GM21825 (cell line): ENCODE data around the gene RASSF8.

Experiments
- ATAC-seq: cut with Tn5 transposase; IDR thresholded peaks from one replicate; pipeline ENCODE4 v1.9.1; 2021; ENCODE audit warnings: mild to moderate bottlenecking, moderate library complexity; ENCODE audit not compliant: unreplicated experiment

The RASSF8 gene

GRCh38 chr12:25960143-25960542, 1.7 kb downstream of the RASSF8 start:
- no peak for ATAC-seq

- no peak for ATAC-seq
Measured at GRCh38 chr12:25960961-25961360, 2.5 kb downstream of the RASSF8 start.

DNA sequence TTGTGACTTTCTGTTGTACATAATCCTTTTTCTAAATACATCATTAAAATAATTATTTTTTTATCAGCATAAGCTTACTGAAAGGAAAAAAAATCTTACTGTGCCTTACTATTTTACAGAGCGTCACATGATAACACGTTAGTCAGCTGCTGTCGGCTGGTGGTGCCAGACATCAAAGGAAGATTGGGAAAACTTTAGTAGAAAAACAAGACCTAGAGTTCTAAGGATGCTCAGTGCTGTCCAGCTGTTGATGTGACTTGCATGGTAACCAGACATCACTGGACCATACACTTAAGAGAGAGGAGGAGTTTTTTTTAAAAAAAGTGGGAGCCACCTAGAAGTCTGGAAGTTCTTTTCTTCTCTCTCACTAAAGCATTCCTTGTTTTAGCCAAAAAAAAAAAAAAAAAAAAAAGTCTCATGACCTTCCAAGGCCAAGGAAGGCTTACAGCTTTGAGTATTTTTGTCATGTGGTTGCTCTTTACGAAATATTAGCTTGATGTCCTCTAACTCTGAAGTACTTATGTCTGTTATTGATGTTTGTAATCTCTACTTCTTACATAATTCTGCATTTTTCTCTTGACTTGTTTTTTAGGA, 4.5 kb downstream of the RASSF8 start:
- no peak for ATAC-seq

DNA sequence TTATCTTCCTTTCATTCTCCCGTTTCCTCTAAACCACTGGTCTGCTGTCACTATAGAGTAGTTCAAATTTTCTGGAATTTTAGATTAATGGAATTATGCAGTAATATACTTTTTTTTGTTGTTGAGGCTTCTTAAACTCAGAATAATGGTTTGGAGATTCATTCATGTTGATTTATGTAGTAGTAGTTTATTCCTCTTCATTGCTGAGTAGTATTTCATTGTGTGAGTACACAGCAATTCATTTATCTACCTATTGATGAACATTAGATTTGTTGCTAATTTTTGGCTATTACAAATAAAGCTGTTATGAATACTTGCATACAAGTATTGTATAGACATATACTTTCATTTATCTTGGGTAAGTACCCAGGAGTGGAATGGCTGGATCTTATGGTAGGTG, 7.2 kb downstream of the RASSF8 start:
- no peak for ATAC-seq

DNA sequence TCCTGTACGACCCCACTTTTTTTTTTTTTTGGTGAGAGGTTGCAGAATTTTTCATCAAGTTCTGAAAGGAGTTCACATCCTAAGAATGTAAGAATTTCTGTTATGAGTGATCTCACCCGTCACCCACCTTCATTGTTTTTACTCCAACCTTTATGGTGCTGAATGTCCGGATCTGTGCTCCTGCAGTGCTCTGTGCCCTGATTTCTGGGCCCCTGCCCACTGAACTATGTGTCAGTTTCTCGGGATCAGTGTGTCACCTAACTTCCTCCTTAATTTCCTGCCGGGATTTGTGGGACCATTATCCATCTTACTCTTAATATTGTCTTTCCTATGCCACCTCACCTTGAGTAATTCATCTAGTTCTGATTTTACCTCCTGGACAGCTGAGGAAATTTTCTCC, 11.6 kb downstream of the RASSF8 start:
- no peak for ATAC-seq

- no peak for ATAC-seq
Measured at GRCh38 chr12:25970916-25971653, 12.6 kb downstream of the RASSF8 start.

DNA sequence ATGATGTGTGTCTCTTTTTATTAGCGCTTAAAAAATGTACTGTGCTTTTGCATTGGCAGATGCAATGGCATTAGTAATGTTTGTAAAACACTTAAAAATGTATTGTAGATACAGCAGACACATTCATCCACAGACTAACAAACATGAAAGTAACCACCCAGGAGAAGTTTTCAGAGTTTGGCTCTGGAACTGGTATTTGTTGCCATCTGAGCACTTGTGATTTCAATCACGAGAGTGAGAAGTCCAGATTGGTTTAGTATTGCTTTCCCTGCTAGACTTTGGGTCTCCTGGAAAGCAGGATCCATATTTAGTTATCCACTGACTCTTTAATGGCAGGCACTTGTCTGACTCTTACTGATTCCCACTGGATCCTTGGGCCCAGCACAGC, 13.2 kb downstream of the RASSF8 start:
- no peak for ATAC-seq

DNA sequence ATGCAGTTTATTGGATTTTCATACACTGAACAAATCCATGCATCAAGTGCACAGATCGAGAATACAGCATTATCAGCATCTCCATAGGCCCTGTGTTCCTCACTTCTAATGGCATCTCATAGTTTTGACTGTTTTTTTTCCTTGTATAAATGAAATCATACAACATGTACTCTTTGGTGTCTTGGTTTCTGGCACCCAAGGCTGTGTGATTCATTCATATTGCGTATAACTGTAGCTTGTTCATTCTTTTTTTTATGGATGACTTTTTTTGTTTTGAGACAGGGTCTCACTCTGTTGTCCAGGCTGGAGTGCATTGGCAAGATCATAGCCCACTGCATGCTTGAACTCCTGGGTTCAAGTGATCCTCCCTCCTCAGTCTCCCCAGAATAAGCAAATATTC, 14.3 kb downstream of the RASSF8 start:
- ATAC-seq = no peak

DNA sequence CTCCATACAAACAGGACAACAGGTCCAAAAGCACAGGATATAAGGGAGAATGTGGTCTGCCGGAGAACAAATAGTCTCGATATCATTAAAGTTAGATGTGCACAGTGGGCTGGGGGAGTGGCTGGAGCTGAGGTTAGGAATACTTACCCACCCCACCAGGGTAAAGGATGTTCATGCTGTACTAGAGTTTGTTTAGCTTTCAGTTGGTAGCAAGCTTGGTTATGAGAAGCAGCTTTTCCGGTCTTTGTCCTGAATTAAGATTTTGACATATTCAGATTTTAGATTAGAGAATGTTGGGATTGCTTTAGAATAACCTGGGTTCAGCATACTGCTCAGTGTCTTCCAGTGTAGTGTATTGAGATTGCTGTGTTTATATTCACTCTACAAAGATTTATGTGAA, 16.7 kb downstream of the RASSF8 start:
- ATAC-seq = no peak

- no peak for ATAC-seq
Measured at GRCh38 chr12:25975682-25976081, 17.2 kb downstream of the RASSF8 start.

- ATAC-seq = no peak
Measured at GRCh38 chr12:25976289-25976688, 17.8 kb downstream of the RASSF8 start.

GRCh38 chr12:25977047-25977446, 18.6 kb downstream of the RASSF8 start:
- ATAC-seq = no peak

- no peak for ATAC-seq
Measured at GRCh38 chr12:25979059-25979458, 20.6 kb downstream of the RASSF8 start.

DNA sequence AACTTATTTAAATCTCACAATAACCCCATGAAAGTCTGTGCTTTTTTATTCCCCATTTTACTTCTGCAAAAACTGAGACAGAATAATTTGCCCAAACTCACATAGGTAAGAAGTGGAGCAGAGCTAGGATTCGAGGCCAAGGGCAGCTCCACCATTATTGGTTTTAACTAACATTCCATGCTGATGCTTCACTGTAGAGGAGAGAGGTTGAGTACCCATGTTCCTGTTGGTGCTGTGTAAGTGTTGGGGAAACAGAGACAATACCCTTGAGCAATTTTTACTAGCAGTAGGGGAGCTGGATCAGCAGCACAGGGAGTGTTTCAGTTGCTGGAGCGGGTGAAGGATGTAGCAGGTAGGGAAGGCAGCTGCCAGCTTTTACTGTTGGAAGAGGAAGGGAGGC, 21.1 kb downstream of the RASSF8 start:
- no peak for ATAC-seq

- ATAC-seq = no peak
Measured at GRCh38 chr12:25980035-25980434, 21.6 kb downstream of the RASSF8 start.

- no peak for ATAC-seq
Measured at GRCh38 chr12:25981597-25981996, 23.1 kb downstream of the RASSF8 start.

DNA sequence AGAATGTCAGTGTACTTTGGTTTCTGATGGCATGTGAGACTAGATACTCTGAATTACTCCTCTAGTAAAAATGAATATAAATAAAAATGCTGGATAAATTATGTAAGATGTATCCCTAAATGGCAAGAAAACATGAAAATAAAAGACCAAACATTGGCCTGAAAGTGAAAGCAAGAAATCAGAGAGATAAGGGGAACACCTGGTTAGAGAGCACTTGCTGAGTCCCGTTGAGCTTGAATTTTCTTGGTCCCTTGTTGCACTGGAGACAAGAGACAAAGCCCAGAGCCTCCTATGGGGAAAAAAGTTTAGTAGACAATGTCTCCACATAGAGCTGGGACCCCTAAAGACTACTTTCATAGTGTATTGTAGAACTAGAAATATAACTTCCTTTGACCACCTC, 23.9 kb downstream of the RASSF8 start:
- ATAC-seq = no peak

DNA sequence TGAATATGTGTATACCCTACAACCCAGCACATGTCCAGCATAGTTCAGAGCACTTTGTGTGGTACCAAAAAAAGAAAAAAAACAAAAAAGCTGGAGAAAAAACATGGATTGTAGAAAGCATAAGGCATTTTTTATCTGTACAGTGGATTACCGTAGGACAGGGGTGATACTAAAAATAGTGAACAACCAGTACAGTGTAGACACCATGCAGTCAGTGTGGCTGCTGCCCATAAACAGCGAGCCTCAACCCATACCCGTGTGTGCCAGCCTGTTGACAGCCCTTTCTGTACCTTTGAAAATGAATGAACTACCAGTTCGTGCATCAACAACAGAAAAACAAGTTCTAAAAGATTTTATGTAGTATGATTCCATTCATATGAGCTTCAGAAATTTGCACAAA, 25.1 kb downstream of the RASSF8 start:
- ATAC-seq = no peak

DNA sequence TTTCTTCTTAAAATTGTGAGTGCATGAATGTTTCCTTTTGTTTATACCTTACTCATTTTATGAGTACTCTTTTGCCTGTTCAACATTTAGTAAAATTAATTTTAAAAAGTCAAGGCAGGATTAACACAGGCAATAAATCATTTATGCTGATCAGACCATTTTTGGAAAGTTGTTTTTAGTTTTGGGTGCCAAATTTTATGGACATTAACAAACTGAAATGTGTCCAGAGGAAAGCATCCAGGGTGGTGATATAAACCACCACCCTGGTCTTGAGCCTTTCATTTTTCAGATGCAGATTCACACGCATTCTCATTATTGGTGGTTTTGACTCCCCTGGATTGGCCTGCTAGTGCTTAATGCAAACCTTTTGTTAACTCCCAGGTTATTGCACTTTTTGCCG, 26.3 kb downstream of the RASSF8 start:
- no peak for ATAC-seq

GRCh38 chr12:25985316-25986175, 27.1 kb downstream of the RASSF8 start:
- no peak for ATAC-seq

DNA sequence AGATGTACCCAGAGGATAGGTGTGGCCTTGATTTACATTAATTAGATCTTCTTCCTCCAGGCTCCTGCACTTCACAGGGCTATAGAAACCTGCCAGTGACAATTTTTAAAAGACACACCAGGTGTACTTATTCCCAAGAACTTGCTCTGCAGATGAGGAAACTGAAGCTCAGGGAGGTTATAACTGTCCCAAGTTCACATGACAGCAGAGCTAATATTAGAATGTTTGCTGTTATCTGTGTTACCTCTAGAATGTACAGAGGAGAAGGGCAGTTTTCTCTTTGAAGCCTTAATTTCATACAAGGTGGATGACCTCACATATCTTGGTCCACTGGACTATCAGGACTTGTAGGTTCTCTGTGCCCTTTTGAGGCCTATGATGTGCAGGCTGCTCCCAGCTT, 27.7 kb downstream of the RASSF8 start:
- ATAC-seq = no peak

DNA sequence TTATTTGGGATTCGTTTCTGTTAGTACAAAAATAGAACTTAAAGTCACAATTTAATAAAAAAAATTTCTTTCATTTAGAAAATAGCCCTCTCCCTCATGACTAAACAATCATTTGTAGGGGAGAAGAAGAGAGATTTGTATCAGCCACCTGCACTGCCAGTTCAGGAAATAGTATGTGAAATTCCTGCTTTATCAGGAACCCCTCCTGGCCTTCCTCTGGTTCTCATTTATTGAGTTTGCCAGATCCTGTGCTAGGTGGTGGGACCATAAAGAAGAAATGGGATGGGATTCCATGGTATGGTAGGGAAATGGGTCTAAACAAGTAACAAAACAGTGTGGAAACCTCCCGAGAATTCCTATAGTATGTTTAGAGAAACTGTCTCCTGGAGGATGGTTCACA, 30.0 kb downstream of the RASSF8 start:
- ATAC-seq = no peak
